ENCODE measurements around the gene PHIP. TPM values are rescaled to one million over a fixed set of nuclear protein-coding genes. Genes with fewer than 3 reads are reported as not detected.

Gene PHIP
- total RNA-seq, 2 donors from 2014 or later: 20.8 to 22.8 TPM

DNA sequence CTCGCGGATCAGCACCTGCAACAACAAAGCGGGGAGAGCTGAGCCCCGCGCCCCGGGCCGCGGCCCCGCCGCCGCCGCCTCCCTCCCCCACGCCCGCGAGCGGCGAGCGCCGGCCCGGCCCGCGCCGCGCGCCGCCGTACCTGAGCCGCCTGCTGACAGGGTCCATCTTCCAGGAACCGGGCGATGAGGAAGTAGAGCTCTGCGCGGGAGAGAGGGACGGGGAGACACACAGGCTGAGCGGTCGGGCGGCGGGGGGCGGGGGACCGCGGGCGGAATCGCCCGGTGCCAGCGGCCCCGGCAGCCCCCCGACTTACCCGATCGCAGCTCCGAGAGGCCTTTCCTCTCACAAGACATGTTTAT lies 359 bp downstream of the PHIP start:
- ATAC-seq (peak; percentile 51), DNase-seq (peak; percentile 46 to 65 (median 58))
- Histone ChIP-seq H3K36me3 (replicated peaks in 1 of 2; ENCODE audit: insufficient read depth in 1 of 2, low read depth in 2 of 2) (no peaks in the 10 kb centered on the region), H3K9me3 (no peaks in the 10 kb centered on the region), H3K4me3 (peak overlapping the region; percentile 46 to 92), H3K27ac (peak overlapping the region; percentile 92 to 99 (median 98)), H3K4me1 (peaks cover 25% of the 10 kb centered on the region), H3K27me3 (no peaks in the 10 kb centered on the region)
- intact Hi-C loops (cut with DNase I): no loop called here
- TF ChIP-seq POLR2A (IDR thresholded peaks at IDR 0.05): no peak
- TF ChIP-seq, protein P1, sequence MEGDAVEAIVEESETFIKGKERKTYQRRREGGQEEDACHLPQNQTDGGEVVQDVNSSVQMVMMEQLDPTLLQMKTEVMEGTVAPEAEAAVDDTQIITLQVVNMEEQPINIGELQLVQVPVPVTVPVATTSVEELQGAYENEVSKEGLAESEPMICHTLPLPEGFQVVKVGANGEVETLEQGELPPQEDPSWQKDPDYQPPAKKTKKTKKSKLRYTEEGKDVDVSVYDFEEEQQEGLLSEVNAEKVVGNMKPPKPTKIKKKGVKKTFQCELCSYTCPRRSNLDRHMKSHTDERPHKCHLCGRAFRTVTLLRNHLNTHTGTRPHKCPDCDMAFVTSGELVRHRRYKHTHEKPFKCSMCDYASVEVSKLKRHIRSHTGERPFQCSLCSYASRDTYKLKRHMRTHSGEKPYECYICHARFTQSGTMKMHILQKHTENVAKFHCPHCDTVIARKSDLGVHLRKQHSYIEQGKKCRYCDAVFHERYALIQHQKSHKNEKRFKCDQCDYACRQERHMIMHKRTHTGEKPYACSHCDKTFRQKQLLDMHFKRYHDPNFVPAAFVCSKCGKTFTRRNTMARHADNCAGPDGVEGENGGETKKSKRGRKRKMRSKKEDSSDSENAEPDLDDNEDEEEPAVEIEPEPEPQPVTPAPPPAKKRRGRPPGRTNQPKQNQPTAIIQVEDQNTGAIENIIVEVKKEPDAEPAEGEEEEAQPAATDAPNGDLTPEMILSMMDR (IDR thresholded peaks at IDR 0.05): no peak
- WGBS, 2 donors: 1% methylated on average over 49 of the region's 49 CpGs; no CpG with 5 or more reads in 1 of the 2 donors

DNA sequence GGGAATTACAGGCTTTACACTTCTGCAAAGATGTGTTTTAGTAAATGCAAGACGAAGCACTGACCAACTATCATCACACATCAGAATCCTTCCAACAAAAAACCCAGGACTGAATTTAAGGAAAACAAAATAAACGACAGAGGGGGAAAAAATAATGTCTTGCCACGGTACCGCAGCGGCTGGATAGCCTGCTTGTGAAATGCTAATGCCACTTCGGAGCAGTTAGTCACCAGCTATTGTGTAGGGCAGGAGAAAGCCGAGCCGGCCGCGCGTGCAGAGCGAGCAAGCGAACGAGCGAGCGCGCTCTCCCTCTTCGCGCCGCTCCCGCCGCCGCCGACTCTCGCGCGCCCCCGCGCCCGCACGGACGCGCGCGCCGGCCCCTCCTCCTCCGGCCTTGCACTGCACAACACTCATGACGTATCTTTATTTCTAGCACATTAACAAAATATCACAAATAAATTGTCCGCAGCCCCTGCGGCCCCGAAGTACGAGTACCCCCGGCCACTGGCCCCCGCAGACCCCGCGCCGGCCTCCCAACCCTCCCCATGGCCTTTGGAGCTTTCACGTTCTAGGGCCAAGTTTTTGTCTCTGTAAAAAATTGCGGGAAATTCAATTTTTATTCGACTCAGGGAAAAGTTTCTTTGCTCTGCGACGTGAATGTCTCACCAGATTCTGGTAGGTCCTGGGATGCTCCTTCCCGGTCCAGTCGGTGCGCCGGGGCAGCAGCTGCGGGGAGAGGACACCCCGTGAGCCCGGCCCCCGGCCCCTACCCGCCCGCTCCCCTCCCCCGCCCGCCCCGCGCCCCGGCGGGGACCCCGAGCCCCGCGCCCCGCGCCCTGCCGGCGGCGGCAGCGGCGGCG lies 1.0 kb downstream of the PHIP start:
- peak overlapping the region; percentile 49 to 70 for H3K4me3 ChIP-seq
- peak overlapping the region; percentile 87 to 99 (median 98) for H3K27ac ChIP-seq
- peaks cover 25% of the 10 kb centered on the region for H3K4me1 ChIP-seq
- TF ChIP-seq, protein P1 (IDR thresholded peaks at IDR 0.05): peak in 2 of 7 experiments; percentile 9 to 10
- TF ChIP-seq POLR2A (IDR thresholded peaks at IDR 0.05): peak; percentile 57 to 87 (median 83)
- no peaks in the 10 kb centered on the region for H3K27me3 ChIP-seq
- 0 to 1% methylated on average over 52 to 62 of the region's 79 CpGs for WGBS, 2 donors
- H3K9me3 ChIP-seq: no peaks in the 10 kb centered on the region
- DNase-seq: peak; percentile 90 to 93 (median 92)
- no peaks in the 10 kb centered on the region for H3K36me3 ChIP-seq (replicated peaks in 1 of 2; ENCODE audit: insufficient read depth in 1 of 2, low read depth in 2 of 2)
- ATAC-seq: peak; percentile 78
- intact Hi-C loops (cut with DNase I): no loop called here

DNA sequence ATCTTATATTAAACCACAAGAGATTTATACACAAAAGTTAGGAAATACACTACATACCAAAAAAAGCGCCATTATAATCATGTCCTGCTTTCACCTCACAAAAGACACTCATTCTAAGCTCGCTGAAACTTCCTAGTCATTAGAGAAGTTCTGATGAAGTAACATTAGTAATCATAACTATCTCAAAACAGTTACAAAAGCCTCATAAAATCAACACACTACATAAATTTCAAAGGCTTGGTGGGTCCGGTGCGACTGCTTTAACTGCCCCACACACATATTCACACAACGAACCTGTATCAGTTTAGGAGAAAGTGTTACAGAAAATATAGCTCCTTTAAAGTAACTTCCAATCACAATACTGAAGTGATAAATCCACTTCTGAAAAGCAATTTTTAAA lies 1.9 kb downstream of the PHIP start:
- ATAC-seq: no peak
- no peak for DNase-seq
- Histone ChIP-seq H3K4me3 (no peak overlapping the region), H3K36me3 (replicated peaks in 1 of 2; ENCODE audit: insufficient read depth in 1 of 2, low read depth in 2 of 2) (no peaks in the 10 kb centered on the region), H3K27me3 (no peaks in the 10 kb centered on the region), H3K4me1 (peaks cover 25% of the 10 kb centered on the region), H3K9me3 (no peaks in the 10 kb centered on the region), H3K27ac (peak overlapping the region; percentile 87 to 99 (median 98))
- WGBS, 2 donors: 6 to 7% methylated on average over 5 of the region's 5 CpGs
- intact Hi-C loops (cut with DNase I): no loop called here
- TF ChIP-seq POLR2A (IDR thresholded peaks at IDR 0.05): no peak
- TF ChIP-seq, protein P1 (IDR thresholded peaks at IDR 0.05): no peak

DNA sequence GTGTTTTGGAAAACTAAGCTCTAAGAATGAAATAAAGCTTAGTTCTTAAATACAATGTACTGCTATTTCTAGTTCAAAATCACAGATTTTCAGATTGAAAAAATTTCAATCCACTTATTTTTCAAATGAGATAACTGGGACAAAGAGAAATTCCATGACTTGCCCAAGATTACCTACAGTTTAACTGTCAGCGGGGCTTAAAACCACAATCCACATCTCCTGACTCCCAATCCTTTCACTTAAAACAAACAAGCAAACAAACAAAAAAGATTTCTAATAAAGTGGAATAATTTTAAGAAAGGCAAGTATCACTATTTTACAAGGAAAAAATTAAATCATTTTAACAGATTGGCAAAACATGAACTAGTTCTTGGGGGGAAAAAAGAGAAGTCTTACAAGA lies 4.2 kb downstream of the PHIP start:
- no peaks in the 10 kb centered on the region for H3K27me3 ChIP-seq
- TF ChIP-seq, protein P1 (IDR thresholded peaks at IDR 0.05): no peak
- TF ChIP-seq POLR2A (IDR thresholded peaks at IDR 0.05): no peak
- no peak for DNase-seq
- no peaks in the 10 kb centered on the region for H3K36me3 ChIP-seq (replicated peaks in 1 of 2; ENCODE audit: insufficient read depth in 1 of 2, low read depth in 2 of 2)
- H3K27ac ChIP-seq: peak overlapping the region in 1 of 4 donors; percentile 37
- H3K4me3 ChIP-seq: no peak overlapping the region
- no peak for ATAC-seq
- intact Hi-C loops (cut with DNase I): no loop called here
- 87 to 90% methylated on average over 1 of the region's 1 CpG for WGBS, 2 donors
- H3K4me1 ChIP-seq: peaks cover 17% of the 10 kb centered on the region
- no peaks in the 10 kb centered on the region for H3K9me3 ChIP-seq

Measured in body of pancreas (tissue), 4 donors.